Activated naive CD4-positive, alpha-beta T cell treated with anti-CD3 and anti-CD28 coated beads, Interleukin-2, amount 50 U/mL, for 72 hours (primary cell): ENCODE measurements around the gene EXTL2. TPM values are rescaled to one million over a fixed set of nuclear protein-coding genes. Genes with fewer than 3 reads are reported as not detected.
"Not testable (repeated sequence)": the region's sequence is repeated elsewhere in the genome, so short reads cannot be mapped to it uniquely, and the experiment has no call there.

Source experiments
- ATAC-seq, 2 donors: fragments of 150-1000 bp; cut with Tn5 transposase; 2 replicates each; pipeline ENCODE4 v1.10.0; 2021; ENCODE audit warnings: mild to moderate bottlenecking in 2 of 2, moderate library complexity in 2 of 2
- DNase-seq, 2 donors: peaks; one replicate each; pipeline ENCODE4 v3.0.0; 2021 to 2022; ENCODE audit warnings: low spot score in 2 of 2
- H3K27ac Mint-ChIP-seq, 2 donors: one replicate each; pipeline ENCODE4 v1.8.0; 2022; ENCODE audit warnings: mild to moderate bottlenecking in 2 of 2, mixed read lengths in 2 of 2
- H3K36me3 Mint-ChIP-seq, 2 donors: one replicate each; pipeline ENCODE4 v1.8.0; 2022; ENCODE audit warnings: mixed read lengths in 2 of 2
- H3K9me3 Mint-ChIP-seq, 2 donors: one replicate each; pipeline ENCODE4 v1.8.0; 2022; ENCODE audit warnings: mixed read lengths in 2 of 2
- total RNA-seq, 2 donors: library from RNA; stranded (reverse); gene quantifications; one replicate each; pipeline ENCODE4 v1.2.3, GENCODE V29; 2022

The EXTL2 gene
- total RNA-seq, 2 donors from 2014 or later: 5.3 to 9.0 TPM

DNA sequence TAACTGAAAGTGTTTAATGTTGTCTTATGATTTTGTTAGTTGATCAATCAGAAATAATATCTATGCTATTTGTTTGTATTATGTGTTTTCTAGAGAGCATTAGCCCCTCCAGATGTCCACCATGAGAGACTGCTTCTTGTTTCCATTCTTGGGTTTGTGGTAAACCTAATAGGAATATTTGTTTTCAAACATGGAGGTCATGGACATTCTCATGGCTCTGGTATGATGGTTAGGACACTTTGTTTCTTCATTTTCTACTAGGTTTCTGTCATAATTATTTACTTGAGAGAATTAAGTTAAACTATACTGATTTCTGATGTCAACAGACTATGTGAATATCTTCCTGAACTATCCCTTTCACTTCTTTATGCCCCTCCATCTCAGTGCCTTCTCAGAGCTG, 17.4 kb upstream of the EXTL2 start:
- no peaks in the 10 kb centered on the region for H3K9me3 Mint-ChIP-seq
- no peak overlapping the region for H3K27ac Mint-ChIP-seq
- ATAC-seq (no peak), DNase-seq (no peak)
- peaks cover 26 to 29% of the 10 kb centered on the region in 2 donors for H3K36me3 Mint-ChIP-seq

DNA sequence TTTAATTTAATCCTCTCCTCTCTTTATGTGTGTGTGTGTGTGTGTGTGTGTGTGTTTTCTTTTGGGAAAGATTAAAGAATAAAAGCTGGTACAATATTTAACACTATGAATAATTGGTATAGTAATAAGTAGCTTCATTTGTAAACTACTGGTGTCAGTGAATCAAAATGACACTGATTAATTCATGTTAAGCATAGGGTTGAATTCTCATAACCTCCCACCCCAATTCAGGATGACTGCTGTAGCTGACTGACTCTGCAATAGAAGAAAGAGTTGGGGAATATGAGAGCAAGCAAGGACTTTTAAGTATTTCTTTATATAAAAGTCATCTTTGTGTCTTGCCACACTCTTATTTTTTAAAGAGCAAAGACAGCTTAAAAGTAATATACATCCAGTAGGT, 14.4 kb upstream of the EXTL2 start:
- Mint-ChIP-seq H3K36me3 (peaks cover 32 to 41% of the 10 kb centered on the region in 2 donors), H3K9me3 (peaks cover 4 to 5% of the 10 kb centered on the region in 2 donors), H3K27ac (peak overlapping the region in 1 of 2 donors; percentile 69)
- ATAC-seq (peak in 1 of 2 donors; percentile 74), DNase-seq (no peak)

DNA sequence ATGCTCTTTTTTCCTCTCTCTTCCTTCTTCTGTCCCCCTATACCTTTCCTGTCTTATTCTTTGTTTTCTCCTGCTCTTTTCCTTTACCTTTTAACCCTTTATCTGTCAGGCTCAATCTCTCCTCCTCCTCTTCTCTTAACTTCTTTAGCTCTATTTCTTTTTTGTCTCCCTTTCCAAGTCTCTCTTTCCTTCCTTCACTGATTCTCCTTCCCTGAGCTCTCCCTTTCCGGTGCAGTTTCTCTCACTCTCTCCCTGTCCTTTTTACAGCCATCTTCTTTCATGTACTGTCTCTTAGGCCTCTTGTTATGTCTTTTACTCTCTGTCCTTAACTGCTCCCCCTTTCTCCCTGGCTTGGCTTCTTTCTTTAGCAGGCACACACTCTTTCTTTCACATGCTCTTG, 13.2 kb upstream of the EXTL2 start:
- peaks cover 4 to 5% of the 10 kb centered on the region in 2 donors for H3K9me3 Mint-ChIP-seq
- ATAC-seq: no peak
- peaks cover 32 to 33% of the 10 kb centered on the region in 2 donors for H3K36me3 Mint-ChIP-seq
- no peak for DNase-seq
- peak overlapping the region in 1 of 2 donors; percentile 74 for H3K27ac Mint-ChIP-seq

GRCh38 chr1:100905181-100905580, 10.5 kb upstream of the EXTL2 start:
- no peak overlapping the region for H3K27ac Mint-ChIP-seq
- ATAC-seq: no peak
- peaks cover 4 to 5% of the 10 kb centered on the region in 2 donors for H3K9me3 Mint-ChIP-seq
- DNase-seq: no peak
- H3K36me3 Mint-ChIP-seq: peaks cover 28 to 32% of the 10 kb centered on the region in 2 donors

DNA sequence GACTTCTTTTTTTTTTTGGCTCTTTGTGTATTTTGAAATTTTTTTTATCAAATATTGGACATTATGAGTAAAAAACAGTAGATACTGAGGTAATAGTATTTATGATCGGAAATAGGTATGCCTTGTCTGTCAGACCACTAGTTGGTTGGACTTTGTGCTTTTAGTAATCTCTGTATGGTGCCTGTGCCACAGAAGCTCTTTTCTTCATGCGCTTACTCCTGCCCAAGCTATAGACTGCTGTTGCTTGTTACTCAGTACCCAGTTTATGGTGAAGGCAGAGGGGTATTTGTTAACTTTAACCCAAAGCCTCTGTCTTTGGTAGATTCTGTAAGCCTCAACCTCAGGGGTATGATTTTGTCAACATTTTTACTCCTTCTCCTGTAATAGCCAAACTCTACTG, 9.9 kb upstream of the EXTL2 start:
- Mint-ChIP-seq H3K36me3 (peaks cover 28 to 37% of the 10 kb centered on the region in 2 donors), H3K27ac (no peak overlapping the region), H3K9me3 (peaks cover 4 to 5% of the 10 kb centered on the region in 2 donors)
- ATAC-seq (no peak), DNase-seq (no peak)

DNA sequence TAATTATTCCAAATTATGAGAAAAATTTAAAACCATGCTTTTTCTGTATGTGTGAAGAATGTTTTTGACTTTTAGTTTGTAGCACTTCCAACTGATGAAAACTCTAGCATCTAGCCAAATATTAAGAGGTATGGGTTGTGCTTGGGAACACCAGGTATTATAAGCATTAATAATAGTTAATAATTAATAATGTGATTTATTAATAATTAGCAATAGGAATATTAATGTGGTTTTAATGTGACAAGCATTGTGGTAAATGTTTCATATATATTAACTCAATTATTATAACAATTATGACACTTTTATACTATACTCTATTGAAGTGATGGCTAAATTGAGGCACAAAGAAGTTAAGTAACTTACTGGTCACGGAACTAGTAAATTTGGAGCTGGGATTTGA, 9.1 kb upstream of the EXTL2 start:
- peaks cover 4 to 5% of the 10 kb centered on the region in 2 donors for H3K9me3 Mint-ChIP-seq
- DNase-seq: no peak
- no peak overlapping the region for H3K27ac Mint-ChIP-seq
- peaks cover 28 to 44% of the 10 kb centered on the region in 2 donors for H3K36me3 Mint-ChIP-seq
- no peak for ATAC-seq

- ATAC-seq (no peak), DNase-seq (no peak)
- peaks cover 4 to 5% of the 10 kb centered on the region in 2 donors for H3K9me3 Mint-ChIP-seq
- no peak overlapping the region for H3K27ac Mint-ChIP-seq
- H3K36me3 Mint-ChIP-seq: peaks cover 23 to 54% of the 10 kb centered on the region in 2 donors
Observed at GRCh38 chr1:100902365-100902764, 7.7 kb upstream of the EXTL2 start.

DNA sequence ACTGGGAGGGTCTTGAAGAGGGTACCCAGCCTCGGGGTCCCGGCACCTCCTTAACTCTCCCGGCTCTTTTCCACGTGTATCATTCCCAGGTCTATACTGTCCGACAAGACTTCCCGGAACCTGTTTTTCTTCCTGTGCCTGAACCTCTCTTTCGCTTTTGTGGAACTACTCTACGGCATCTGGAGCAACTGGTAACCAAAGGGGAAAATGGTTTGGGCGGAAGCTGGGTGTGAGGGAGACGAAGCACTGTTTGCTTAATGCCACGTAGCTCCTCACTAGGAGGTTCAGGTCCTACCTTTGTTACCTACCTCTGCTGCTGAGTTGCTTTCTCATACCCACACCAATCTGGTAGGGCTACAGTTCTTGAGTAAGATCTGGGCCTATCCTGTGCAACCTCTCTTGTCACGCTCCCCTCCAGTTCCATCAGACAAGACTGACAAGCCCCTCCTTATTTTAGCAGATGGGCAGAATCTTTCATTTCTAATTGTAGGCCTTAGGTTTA, 1.9 kb upstream of the EXTL2 start:
- ATAC-seq (peak; percentile 70 to 80), DNase-seq (peak; percentile 59 to 64)
- Mint-ChIP-seq H3K9me3 (no peaks in the 10 kb centered on the region), H3K27ac (peak overlapping the region; percentile 98 to 100), H3K36me3 (peaks cover 29 to 62% of the 10 kb centered on the region in 2 donors)

GRCh38 chr1:100895540-100896480, 1.2 kb upstream of the EXTL2 start, which contains the start of gene SLC30A7:
SLC30A7 (plus strand) TSS chr1:100896090; CDS start chr1:100896263, 173 bp downstream.
- Mint-ChIP-seq H3K27ac (peak within 1 kb of the TSS; percentile 98 to 100), H3K36me3 (peaks cover 35 to 62% of the 10 kb centered on the region in 2 donors), H3K9me3 (peaks cover 0 to 7% of the 10 kb centered on the region in 2 donors)
- ATAC-seq: peak; percentile 80 to 82
- peak; percentile 97 to 98 for DNase-seq

GRCh38 chr1:100893718-100894117, 924 bp downstream of the EXTL2 start:
- ATAC-seq: no peak
- peak overlapping the region in 1 of 2 donors; percentile 29 for H3K27ac Mint-ChIP-seq
- peaks cover 6 to 13% of the 10 kb centered on the region in 2 donors for H3K9me3 Mint-ChIP-seq
- H3K36me3 Mint-ChIP-seq: peaks cover 53 to 67% of the 10 kb centered on the region in 2 donors
- DNase-seq: no peak

GRCh38 chr1:100892554-100892953, 2.1 kb downstream of the EXTL2 start:
- Mint-ChIP-seq H3K36me3 (peaks cover 49 to 66% of the 10 kb centered on the region in 2 donors), H3K9me3 (peaks cover 6 to 19% of the 10 kb centered on the region in 2 donors), H3K27ac (no peak overlapping the region)
- DNase-seq: no peak
- no peak for ATAC-seq

DNA sequence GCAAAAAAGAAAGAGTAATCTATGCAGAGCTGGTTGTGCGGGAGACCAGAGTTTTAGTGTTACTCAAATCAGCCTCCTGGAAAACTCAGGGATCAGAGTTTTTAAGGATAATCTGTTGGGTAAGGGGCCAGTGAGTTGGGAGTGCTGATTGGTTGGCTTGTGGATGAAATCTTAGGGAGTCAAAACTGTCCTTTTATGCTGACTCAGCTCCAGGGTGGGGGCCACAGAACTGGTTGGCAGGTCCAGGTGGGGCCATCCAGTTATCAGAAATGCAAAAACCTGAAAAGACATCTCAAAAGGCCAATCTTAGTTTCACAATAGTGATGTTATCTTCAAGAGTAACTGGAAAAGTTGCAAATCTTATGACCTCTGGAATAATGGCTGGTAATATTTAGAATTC, 3.3 kb downstream of the EXTL2 start:
- Mint-ChIP-seq H3K27ac (no peak overlapping the region), H3K9me3 (peaks cover 6 to 19% of the 10 kb centered on the region in 2 donors), H3K36me3 (peaks cover 40 to 58% of the 10 kb centered on the region in 2 donors)
- no peak for ATAC-seq
- no peak for DNase-seq

DNA sequence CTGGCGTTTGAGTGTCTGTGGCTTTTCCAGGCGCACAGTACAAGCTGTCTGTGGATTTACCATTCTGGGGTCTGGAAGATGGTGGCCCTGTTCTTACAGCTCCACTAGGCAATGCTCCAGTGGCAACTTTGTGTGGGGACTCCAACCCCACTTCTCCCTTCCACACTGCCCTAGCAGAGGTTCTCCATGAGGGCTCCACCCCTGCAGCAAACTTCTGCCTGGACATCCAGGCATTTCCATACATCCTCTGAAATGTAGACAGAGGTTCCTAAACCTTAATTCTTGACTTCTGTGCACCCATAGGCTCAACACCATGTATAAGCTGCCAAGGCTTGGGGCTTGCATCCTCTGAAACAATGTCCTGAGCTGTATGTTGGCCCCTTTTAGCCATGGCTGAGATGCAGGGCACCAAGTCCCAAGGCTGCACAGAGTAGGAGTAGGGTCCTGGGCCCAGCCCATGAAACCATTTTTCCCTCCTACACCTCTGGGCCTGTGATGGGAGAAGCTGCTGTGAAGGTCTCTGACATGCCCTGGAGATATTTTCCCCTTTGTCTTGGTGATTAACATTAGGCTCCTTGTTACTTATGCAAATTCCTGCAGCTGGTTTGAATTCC, 4.7 kb downstream of the EXTL2 start:
- not testable (repeated sequence) for ATAC-seq, H3K27ac Mint-ChIP-seq, DNase-seq
- Mint-ChIP-seq H3K9me3 (peaks cover 6 to 19% of the 10 kb centered on the region in 2 donors), H3K36me3 (peaks cover 29 to 50% of the 10 kb centered on the region in 2 donors)

- DNase-seq, H3K27ac Mint-ChIP-seq: not testable (repeated sequence)
- Mint-ChIP-seq H3K9me3 (peaks cover 6 to 19% of the 10 kb centered on the region in 2 donors), H3K36me3 (peaks cover 24 to 47% of the 10 kb centered on the region in 2 donors)
- ATAC-seq: peak in 1 of 2 donors; percentile 78
Observed at GRCh38 chr1:100889007-100889406, 5.6 kb downstream of the EXTL2 start.

GRCh38 chr1:100883963-100884362, 10.7 kb downstream of the EXTL2 start:
- peaks cover 0 to 6% of the 10 kb centered on the region in 2 donors for H3K9me3 Mint-ChIP-seq
- DNase-seq (no peak), ATAC-seq (no peak)
- peaks cover under 1 to 10% of the 10 kb centered on the region in 2 donors for H3K36me3 Mint-ChIP-seq
- no peak overlapping the region for H3K27ac Mint-ChIP-seq

GRCh38 chr1:100882698-100883097, 11.9 kb downstream of the EXTL2 start:
- H3K9me3 Mint-ChIP-seq: no peaks in the 10 kb centered on the region
- no peak for ATAC-seq

GRCh38 chr1:100881687-100882086, 13.0 kb downstream of the EXTL2 start:
- Mint-ChIP-seq H3K9me3 (no peaks in the 10 kb centered on the region), H3K36me3 (no peaks in the 10 kb centered on the region)
- ATAC-seq: no peak

More at GRCh38 chr1:100882698-100883097, 11.9 kb downstream of the EXTL2 start:
- Mint-ChIP-seq H3K36me3 (no peaks in the 10 kb centered on the region), H3K27ac (no peak overlapping the region)
- no peak for DNase-seq

More at GRCh38 chr1:100881687-100882086, 13.0 kb downstream of the EXTL2 start:
- no peak overlapping the region for H3K27ac Mint-ChIP-seq
- no peak for DNase-seq
